ENCODE measurements around the gene FAM53B. TPM values are rescaled to one million over a fixed set of nuclear protein-coding genes. Genes with fewer than 3 reads are reported as not detected.

FAM53B gene
- total RNA-seq, 1 experiment from 2014 or later = 18.3 TPM

DNA sequence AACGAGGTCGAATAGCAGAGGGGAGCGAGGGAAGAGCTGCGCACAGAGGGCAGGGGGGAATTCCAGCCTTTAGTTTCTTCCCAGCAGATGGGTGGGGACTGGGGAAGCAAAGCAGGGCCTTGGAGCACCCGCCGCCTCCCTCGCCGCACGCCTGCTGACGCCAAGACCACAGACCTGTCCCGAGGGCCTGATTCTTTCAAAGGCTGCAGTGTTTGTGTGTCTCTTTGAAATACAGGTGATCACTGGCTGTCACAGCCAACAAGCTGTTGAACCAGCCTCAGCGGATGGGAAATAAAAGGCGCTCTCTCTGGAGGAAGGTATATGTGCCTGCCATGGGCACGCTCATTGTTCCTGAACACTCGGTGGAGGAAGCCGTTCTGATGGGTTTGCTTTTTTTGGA is 119.3 kb downstream of the FAM53B start:
- Histone ChIP-seq H3K4me1 (ENCODE audit: insufficient read depth, low read length, poor library complexity, severe bottlenecking) (no peaks in the 10 kb centered on the region), H3K36me3 (ENCODE audit: insufficient read depth, low read length, poor library complexity, severe bottlenecking) (no peaks in the 10 kb centered on the region), H3K27ac (ENCODE audit: low read depth, low read length, poor library complexity, severe bottlenecking) (no peak overlapping the region), H3K9me3 (ENCODE audit: low read depth, low read length, poor library complexity, severe bottlenecking) (no peaks in the 10 kb centered on the region), H3K27me3 (replicated peaks; ENCODE audit: insufficient read depth, low read depth, low read length, poor library complexity) (no peaks in the 10 kb centered on the region), H3K4me3 (ENCODE audit: low read depth, low read length, poor library complexity, severe bottlenecking) (no peak overlapping the region)
- BruUV-seq (replicated peaks) = no TSS peak
- ChIA-PET CTCF (no interaction called here), POLR2A (ENCODE audit: low non-redundant PET) (no interaction called here)
- intact Hi-C loops (cut with micrococcal nuclease; ENCODE audit: unreplicated experiment) = no loop called here
- no peak for TF ChIP-seq EZH2 (IDR thresholded peaks at IDR 0.05; ENCODE audit: borderline replicate concordance, low read depth, low read length, poor library complexity, severe bottlenecking)
- TF ChIP-seq, protein P1, sequence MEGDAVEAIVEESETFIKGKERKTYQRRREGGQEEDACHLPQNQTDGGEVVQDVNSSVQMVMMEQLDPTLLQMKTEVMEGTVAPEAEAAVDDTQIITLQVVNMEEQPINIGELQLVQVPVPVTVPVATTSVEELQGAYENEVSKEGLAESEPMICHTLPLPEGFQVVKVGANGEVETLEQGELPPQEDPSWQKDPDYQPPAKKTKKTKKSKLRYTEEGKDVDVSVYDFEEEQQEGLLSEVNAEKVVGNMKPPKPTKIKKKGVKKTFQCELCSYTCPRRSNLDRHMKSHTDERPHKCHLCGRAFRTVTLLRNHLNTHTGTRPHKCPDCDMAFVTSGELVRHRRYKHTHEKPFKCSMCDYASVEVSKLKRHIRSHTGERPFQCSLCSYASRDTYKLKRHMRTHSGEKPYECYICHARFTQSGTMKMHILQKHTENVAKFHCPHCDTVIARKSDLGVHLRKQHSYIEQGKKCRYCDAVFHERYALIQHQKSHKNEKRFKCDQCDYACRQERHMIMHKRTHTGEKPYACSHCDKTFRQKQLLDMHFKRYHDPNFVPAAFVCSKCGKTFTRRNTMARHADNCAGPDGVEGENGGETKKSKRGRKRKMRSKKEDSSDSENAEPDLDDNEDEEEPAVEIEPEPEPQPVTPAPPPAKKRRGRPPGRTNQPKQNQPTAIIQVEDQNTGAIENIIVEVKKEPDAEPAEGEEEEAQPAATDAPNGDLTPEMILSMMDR (conservative IDR thresholded peaks at IDR 0.05; ENCODE audit: low read depth, low read length) = no peak
- DNase-seq (ENCODE audit: low spot score) = no peak

DNA sequence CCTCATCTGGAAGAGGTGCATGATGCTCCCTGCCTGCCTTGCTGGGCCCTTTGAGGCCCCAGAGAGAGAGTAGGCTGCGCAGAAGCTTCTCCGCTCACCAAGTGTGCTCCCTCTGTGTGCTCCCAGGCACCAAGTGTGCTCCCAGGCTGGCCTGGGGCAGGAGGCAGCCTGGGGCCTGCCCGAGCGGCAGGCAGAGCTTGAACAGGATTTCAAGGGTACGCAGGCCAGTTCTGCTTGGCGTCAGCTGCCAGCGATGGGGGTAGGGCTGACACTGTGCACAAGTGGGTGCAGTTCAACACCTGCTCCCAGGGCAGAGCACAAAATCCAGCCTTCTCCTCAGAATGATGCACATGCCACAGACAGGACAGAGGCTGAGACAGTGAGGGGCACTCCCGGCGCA is 119.7 kb downstream of the FAM53B start:
- H3K27me3 ChIP-seq (replicated peaks; ENCODE audit: insufficient read depth, low read depth, low read length, poor library complexity) = no peaks in the 10 kb centered on the region
- H3K27ac ChIP-seq (ENCODE audit: low read depth, low read length, poor library complexity, severe bottlenecking) = no peak overlapping the region
- DNase-seq (ENCODE audit: low spot score) = no peak
- no TSS peak for BruUV-seq (replicated peaks)
- H3K36me3 ChIP-seq (ENCODE audit: insufficient read depth, low read length, poor library complexity, severe bottlenecking) = no peaks in the 10 kb centered on the region
- CTCF ChIA-PET = no interaction called here
- POLR2A ChIA-PET (ENCODE audit: low non-redundant PET) = no interaction called here
- H3K4me3 ChIP-seq (ENCODE audit: low read depth, low read length, poor library complexity, severe bottlenecking) = no peak overlapping the region
- intact Hi-C loops (cut with micrococcal nuclease; ENCODE audit: unreplicated experiment) = no loop called here
- no peaks in the 10 kb centered on the region for H3K4me1 ChIP-seq (ENCODE audit: insufficient read depth, low read length, poor library complexity, severe bottlenecking)
- TF ChIP-seq, protein P1 (conservative IDR thresholded peaks at IDR 0.05; ENCODE audit: low read depth, low read length) = no peak
- no peaks in the 10 kb centered on the region for H3K9me3 ChIP-seq (ENCODE audit: low read depth, low read length, poor library complexity, severe bottlenecking)

DNA sequence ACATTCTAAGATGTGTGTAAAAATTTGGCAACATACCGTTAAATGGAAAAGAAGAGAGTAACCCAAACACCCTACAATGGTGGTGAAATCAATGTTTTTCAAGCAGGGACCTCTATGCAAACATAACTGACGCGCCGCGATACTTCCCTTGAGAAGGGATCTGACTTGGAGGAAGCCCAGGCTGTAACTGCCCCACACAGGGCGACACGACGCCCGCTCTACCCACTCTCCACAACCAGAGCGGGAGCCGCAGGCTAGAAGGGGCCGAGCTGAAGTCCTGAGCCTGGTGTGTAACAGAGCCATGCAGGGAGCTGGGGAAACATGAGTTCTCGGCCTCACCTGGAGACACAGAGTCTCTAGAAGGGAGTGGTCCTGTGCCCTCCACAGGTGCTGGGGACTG is 120.2 kb downstream of the FAM53B start:
- H3K27ac ChIP-seq (ENCODE audit: low read depth, low read length, poor library complexity, severe bottlenecking) = no peak overlapping the region
- intact Hi-C loops (cut with micrococcal nuclease; ENCODE audit: unreplicated experiment) = no loop called here
- POLR2A ChIA-PET (ENCODE audit: low non-redundant PET) = no interaction called here
- no peak overlapping the region for H3K4me3 ChIP-seq (ENCODE audit: low read depth, low read length, poor library complexity, severe bottlenecking)
- H3K9me3 ChIP-seq (ENCODE audit: low read depth, low read length, poor library complexity, severe bottlenecking) = no peaks in the 10 kb centered on the region
- CTCF ChIA-PET = no interaction called here
- no peaks in the 10 kb centered on the region for H3K27me3 ChIP-seq (replicated peaks; ENCODE audit: insufficient read depth, low read depth, low read length, poor library complexity)
- no TSS peak for BruUV-seq (replicated peaks)
- no peak for TF ChIP-seq EZH2 (IDR thresholded peaks at IDR 0.05; ENCODE audit: borderline replicate concordance, low read depth, low read length, poor library complexity, severe bottlenecking)
- TF ChIP-seq, protein P1 (conservative IDR thresholded peaks at IDR 0.05; ENCODE audit: low read depth, low read length) = no peak
- H3K36me3 ChIP-seq (ENCODE audit: insufficient read depth, low read length, poor library complexity, severe bottlenecking) = no peaks in the 10 kb centered on the region
- H3K4me1 ChIP-seq (ENCODE audit: insufficient read depth, low read length, poor library complexity, severe bottlenecking) = no peaks in the 10 kb centered on the region
- DNase-seq (ENCODE audit: low spot score) = no peak

All from A673 (cell line).